Measurements from ENCODE around the gene SERPINB7.

SERPINB7 gene

DNA sequence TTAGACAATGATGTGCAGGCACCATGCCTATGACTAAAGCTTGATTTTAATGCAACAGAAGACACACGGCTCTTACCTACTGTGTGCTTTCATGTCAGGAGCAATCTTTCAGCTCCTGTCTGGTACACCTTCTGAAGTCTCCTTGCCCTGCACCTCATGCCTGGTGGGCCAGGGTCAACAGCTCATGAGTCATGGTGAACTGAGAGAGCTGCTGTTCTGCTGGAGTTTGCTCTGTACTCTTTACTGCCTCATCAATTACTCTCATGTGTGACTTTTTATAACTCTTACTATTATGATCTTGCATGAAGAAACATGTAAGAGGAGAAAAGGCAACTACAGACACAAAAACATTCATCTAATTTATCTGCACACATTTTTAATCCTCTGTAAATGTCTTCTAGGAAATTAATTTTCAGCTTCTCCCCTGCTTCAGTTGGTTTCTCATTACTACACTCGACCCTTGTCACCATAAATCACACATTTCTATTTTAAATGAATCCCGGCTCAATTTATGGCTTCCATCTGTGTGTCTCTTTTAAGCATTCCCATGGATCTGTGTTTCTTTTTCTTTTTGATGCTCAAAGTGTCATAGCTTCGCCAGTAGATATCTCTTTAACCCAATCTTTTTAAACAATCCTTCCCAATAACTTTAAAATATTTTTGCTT lies 9.7 kb downstream of the SERPINB7 start:
- TF ChIP-seq, protein P1, sequence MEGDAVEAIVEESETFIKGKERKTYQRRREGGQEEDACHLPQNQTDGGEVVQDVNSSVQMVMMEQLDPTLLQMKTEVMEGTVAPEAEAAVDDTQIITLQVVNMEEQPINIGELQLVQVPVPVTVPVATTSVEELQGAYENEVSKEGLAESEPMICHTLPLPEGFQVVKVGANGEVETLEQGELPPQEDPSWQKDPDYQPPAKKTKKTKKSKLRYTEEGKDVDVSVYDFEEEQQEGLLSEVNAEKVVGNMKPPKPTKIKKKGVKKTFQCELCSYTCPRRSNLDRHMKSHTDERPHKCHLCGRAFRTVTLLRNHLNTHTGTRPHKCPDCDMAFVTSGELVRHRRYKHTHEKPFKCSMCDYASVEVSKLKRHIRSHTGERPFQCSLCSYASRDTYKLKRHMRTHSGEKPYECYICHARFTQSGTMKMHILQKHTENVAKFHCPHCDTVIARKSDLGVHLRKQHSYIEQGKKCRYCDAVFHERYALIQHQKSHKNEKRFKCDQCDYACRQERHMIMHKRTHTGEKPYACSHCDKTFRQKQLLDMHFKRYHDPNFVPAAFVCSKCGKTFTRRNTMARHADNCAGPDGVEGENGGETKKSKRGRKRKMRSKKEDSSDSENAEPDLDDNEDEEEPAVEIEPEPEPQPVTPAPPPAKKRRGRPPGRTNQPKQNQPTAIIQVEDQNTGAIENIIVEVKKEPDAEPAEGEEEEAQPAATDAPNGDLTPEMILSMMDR (IDR thresholded peaks at IDR 0.05; ENCODE audit: low read depth, low read length, missing control alignments), result no peak
- no peak overlapping the region for H3K4me3 ChIP-seq (ENCODE audit: low read depth, low read length)
- DNase-seq (ENCODE audit: low read depth), result no peak

DNA sequence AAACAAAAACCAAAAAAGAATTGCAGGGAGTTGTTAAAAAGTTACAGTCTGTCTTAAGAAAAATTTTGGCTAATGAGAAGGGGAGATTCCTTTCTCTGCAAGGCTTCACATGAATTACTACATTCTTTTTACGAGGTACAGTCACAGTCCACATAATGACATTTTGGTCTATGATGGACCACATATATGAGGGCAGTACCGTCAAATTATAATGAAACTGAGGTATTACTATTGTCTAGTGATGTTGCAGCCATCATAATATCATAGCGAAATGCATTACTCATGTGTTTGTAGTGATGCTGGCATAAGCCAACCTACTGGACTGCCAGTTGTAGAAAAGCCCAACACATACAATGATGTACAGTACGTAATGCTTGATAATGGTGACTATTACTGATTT lies 12.5 kb downstream of the SERPINB7 start:
- no peak for DNase-seq (ENCODE audit: low read depth)
- TF ChIP-seq, protein P1 (IDR thresholded peaks at IDR 0.05; ENCODE audit: low read depth, low read length, missing control alignments), result no peak
- H3K4me3 ChIP-seq (ENCODE audit: low read depth, low read length), result no peak overlapping the region

DNA sequence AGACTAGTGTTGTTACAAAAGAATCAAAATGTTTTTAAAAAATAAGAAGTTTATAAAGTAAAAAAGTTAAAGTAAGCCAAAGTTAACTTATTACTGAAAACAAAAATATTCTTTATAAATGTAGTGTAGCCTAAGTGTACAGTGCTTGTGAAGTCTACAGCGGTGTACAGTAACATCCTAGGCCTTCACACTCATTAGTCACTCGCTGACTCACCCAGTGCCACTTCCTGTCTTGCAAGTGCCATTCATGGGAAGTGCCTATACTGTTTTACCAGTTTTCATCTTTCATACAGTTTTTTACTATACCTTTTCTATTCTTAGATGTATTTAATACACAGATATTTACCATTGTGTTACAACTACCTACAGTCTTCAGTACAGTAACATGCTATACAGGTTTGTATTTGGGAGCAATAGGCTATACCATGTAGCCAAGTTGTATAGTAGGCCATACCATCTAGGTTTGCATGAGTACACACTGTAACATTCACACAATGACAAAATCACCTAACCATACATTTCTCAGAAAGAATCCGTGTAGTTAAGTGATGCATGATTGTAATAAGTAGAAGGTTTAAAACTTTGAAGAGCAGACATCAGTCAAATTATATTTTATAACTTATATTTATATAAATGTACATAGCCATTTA lies 13.4 kb downstream of the SERPINB7 start:
- TF ChIP-seq, protein P1 (IDR thresholded peaks at IDR 0.05; ENCODE audit: low read depth, low read length, missing control alignments), result no peak
- H3K4me3 ChIP-seq (ENCODE audit: low read depth, low read length), result no peak overlapping the region
- no peak for DNase-seq (ENCODE audit: low read depth)

DNA sequence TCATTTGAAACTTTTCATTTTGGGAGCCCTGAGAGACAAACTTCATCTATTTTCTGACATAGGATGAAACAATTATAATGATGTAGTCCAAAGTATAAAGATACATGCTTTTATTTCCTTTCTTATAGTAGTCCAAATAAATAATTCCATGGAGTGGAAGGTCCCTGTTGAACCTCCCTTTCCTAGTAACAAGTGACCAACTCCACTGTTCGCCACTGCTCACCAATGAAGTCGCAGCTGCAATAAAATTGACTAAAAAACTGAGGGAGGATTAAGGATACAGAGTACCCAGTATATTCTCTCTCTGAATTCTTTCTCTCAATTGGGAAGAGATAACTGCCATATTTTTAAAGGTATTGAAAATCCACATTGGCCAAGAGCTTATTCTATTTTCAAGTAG lies 14.1 kb downstream of the SERPINB7 start:
- H3K4me3 ChIP-seq (ENCODE audit: low read depth, low read length), result no peak overlapping the region
- TF ChIP-seq, protein P1 (IDR thresholded peaks at IDR 0.05; ENCODE audit: low read depth, low read length, missing control alignments), result no peak
- DNase-seq (ENCODE audit: low read depth), result no peak

DNA sequence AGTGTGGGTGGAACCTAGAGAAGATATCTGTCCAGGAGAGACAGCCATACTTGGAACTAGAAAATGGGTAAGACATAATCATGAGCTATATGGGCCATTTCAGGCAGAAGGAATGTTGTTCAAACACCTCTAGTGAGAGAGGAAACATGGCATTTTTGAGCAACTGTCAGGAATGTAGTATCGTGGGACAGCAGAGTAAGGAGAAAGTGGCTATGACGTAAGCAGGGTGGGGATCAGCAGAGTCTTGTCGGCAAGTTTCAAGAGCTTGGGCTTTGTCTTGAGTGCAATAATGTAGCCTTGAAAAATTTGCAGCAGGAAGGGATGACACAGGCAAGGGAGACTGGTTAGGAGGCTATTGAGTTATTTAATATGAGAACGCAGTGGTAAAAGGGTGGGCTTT lies 20.4 kb downstream of the SERPINB7 start:
- no peak for DNase-seq (ENCODE audit: low read depth)
- TF ChIP-seq, protein P1 (IDR thresholded peaks at IDR 0.05; ENCODE audit: low read depth, low read length, missing control alignments), result no peak
- H3K4me3 ChIP-seq (ENCODE audit: low read depth, low read length), result no peak overlapping the region

DNA sequence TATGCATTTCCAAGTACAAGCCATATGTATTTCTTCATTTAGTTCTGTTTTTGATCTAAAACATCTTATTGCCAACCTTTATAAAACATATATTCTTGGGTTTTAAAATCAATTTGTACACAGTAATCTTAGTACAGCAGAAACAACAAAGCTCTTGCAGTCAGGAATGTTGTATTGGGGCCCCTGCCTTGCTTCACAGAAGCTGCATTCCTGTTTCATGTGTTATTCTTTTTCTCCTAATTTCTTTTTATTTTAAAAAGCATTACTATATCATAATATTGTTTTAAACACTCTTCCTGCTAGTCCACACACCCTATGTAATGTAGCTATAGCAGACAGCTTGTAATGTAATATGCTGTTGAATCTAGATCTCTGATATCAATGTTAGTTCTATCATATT lies 24.0 kb downstream of the SERPINB7 start:
- TF ChIP-seq, protein P1 (IDR thresholded peaks at IDR 0.05; ENCODE audit: low read depth, low read length, missing control alignments), result no peak
- no peak for DNase-seq (ENCODE audit: low read depth)
- H3K4me3 ChIP-seq (ENCODE audit: low read depth, low read length), result no peak overlapping the region

DNA sequence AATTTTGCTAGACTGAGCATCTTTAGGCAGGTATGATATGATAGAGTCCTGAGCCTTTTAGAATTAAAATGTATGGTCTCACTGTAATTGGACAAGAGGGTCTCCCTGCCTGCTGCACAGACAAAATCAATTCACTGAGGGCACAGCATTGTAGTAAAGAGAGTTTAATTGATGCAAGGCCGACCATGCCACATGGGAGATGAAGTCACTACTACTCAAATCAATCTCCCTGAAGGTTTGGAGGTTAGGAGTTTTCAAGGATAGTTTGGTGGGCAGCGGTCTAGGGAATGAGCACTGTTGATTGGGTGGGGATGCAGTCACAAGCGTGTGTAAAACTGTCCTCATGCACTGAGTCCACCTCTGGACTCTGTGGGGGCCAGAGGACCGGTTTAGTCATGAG lies 26.1 kb downstream of the SERPINB7 start:
- no peak for DNase-seq (ENCODE audit: low read depth)
- no peak overlapping the region for H3K4me3 ChIP-seq (ENCODE audit: low read depth, low read length)
- TF ChIP-seq, protein P1 (IDR thresholded peaks at IDR 0.05; ENCODE audit: low read depth, low read length, missing control alignments), result no peak

Data from GM12864 (cell line).